ENCODE results near the gene COL17A1.

Gene COL17A1

GRCh38 chr10:104122225-104123107 lies 36.8 kb upstream of the COL17A1 start:
- no peak for TF ChIP-seq CTCF (IDR thresholded peaks at IDR 0.05; ENCODE audit: poor library complexity, severe bottlenecking)
- ATAC-seq (ENCODE audit: low read depth), result no peak
- Histone ChIP-seq H3K36me3 (ENCODE audit: low read depth) (peaks cover 32% of the 10 kb centered on the region), H3K4me3 (ENCODE audit: severe bottlenecking) (peak overlapping the region; percentile 56), H3K27me3 (ENCODE audit: insufficient read depth, poor library complexity, severe bottlenecking) (no peaks in the 10 kb centered on the region), H3K27ac (ENCODE audit: poor library complexity, severe bottlenecking) (peak overlapping the region; percentile 99), H3K9me3 (ENCODE audit: severe bottlenecking) (no peaks in the 10 kb centered on the region), H3K4me1 (ENCODE audit: insufficient read depth, poor library complexity, severe bottlenecking) (peaks cover 43% of the 10 kb centered on the region)
- no peak for DNase-seq (ENCODE audit: low spot score)

- peak; percentile 83 for TF ChIP-seq CTCF (IDR thresholded peaks at IDR 0.05; ENCODE audit: poor library complexity, severe bottlenecking)
- ATAC-seq (ENCODE audit: low read depth) (peak; percentile 67), DNase-seq (ENCODE audit: low spot score) (peak; percentile 98)
- peaks cover 51% of the 10 kb centered on the region for H3K4me1 ChIP-seq (ENCODE audit: insufficient read depth, poor library complexity, severe bottlenecking)
- peak within 1 kb of the TSS; percentile 99 for H3K27ac ChIP-seq (ENCODE audit: poor library complexity, severe bottlenecking)
- H3K36me3 ChIP-seq (ENCODE audit: low read depth), result peaks cover 32% of the 10 kb centered on the region
- no peaks in the 10 kb centered on the region for H3K27me3 ChIP-seq (ENCODE audit: insufficient read depth, poor library complexity, severe bottlenecking)
- H3K4me3 ChIP-seq (ENCODE audit: severe bottlenecking), result peak within 1 kb of the TSS; percentile 56
- no peaks in the 10 kb centered on the region for H3K9me3 ChIP-seq (ENCODE audit: severe bottlenecking)
Observed at GRCh38 chr10:104121485-104122224, 36.0 kb upstream of the COL17A1 start, which contains the start of gene SFR1. TSS of gene SFR1 (plus strand) at chr10:104122171. CDS start at chr10:104122184, 13 bp downstream.

- H3K9me3 ChIP-seq (ENCODE audit: severe bottlenecking), result no peaks in the 10 kb centered on the region
- H3K27ac ChIP-seq (ENCODE audit: poor library complexity, severe bottlenecking), result peak overlapping the region; percentile 99
- H3K4me3 ChIP-seq (ENCODE audit: severe bottlenecking), result peak overlapping the region; percentile 31
- no peak for TF ChIP-seq CTCF (IDR thresholded peaks at IDR 0.05; ENCODE audit: poor library complexity, severe bottlenecking)
- H3K4me1 ChIP-seq (ENCODE audit: insufficient read depth, poor library complexity, severe bottlenecking), result peaks cover 58% of the 10 kb centered on the region
- no peaks in the 10 kb centered on the region for H3K27me3 ChIP-seq (ENCODE audit: insufficient read depth, poor library complexity, severe bottlenecking)
- peaks cover 30% of the 10 kb centered on the region for H3K36me3 ChIP-seq (ENCODE audit: low read depth)
- DNase-seq (ENCODE audit: low spot score), result peak; percentile 96
- ATAC-seq (ENCODE audit: low read depth), result peak; percentile 32
Observed at GRCh38 chr10:104120903-104121484, 35.3 kb upstream of the COL17A1 start.

GRCh38 chr10:104120512-104120902 lies 34.8 kb upstream of the COL17A1 start:
- TF ChIP-seq CTCF (IDR thresholded peaks at IDR 0.05; ENCODE audit: poor library complexity, severe bottlenecking), result no peak
- no peaks in the 10 kb centered on the region for H3K9me3 ChIP-seq (ENCODE audit: severe bottlenecking)
- H3K4me3 ChIP-seq (ENCODE audit: severe bottlenecking), result peak overlapping the region; percentile 31
- H3K27me3 ChIP-seq (ENCODE audit: insufficient read depth, poor library complexity, severe bottlenecking), result no peaks in the 10 kb centered on the region
- H3K36me3 ChIP-seq (ENCODE audit: low read depth), result peaks cover 25% of the 10 kb centered on the region
- peaks cover 63% of the 10 kb centered on the region for H3K4me1 ChIP-seq (ENCODE audit: insufficient read depth, poor library complexity, severe bottlenecking)
- peak overlapping the region; percentile 99 for H3K27ac ChIP-seq (ENCODE audit: poor library complexity, severe bottlenecking)
- DNase-seq (ENCODE audit: low spot score) (no peak), ATAC-seq (ENCODE audit: low read depth) (no peak)

All from RWPE2 (cell line).